GM21723 (cell line): ENCODE results near the gene SEL1L.
"Not testable (repeated sequence)": the region's sequence is repeated elsewhere in the genome, so short reads cannot be mapped to it uniquely, and the experiment has no call there.

Experiments used
- ATAC-seq: cut with Tn5 transposase; IDR thresholded peaks from one replicate; pipeline ENCODE4 v1.9.1; 2021; ENCODE audit warnings: mild to moderate bottlenecking, moderate library complexity; ENCODE audit not compliant: unreplicated experiment

Gene SEL1L

DNA sequence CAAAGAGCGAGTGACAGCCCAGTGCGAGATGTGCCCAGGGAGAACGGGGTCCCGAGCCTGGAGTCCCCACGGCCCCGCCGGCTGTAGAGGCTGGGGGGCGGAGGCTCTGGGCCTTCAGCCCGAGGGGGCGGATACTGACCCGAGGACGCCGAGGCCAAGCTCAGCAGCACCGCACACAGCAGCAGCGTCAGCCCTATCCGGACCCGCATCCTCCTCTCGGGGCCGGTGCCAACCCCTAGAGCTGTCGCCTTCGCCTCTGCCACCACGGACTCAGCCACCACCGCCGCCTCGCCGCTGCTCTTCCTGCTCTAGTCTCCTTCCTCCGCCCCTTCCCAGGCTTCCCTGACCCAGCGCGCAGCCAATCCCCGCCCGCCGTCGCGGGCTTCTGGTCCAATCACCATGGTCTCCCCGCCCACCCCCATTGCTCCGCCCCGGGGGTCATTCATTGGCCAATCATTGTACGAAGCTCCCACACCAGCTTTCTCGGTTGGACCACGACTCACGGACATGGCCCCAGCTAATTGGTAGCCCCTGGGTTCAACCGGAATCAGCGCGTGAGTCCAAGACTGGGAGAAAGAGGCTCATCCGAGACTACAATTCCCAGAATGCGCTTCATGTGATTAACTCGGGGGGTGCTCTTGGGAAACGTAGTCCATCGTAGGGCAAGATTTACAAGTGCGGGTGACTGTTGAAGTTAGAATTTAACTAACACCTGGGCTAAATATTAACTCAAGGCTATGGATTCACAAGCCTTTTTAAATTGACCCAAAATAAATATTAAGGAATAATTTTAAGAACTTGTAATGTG lies at the start of gene SEL1L:
Gene SEL1L (minus strand): TSS at position 318 of the 808 bp plus-strand sequence. CDS start 109 bp downstream, at position 209.
- ATAC-seq, result peak; percentile 97

GRCh38 chr14:81582420-81582819 lies 48.8 kb upstream of the SEL1L start:
- no peak for ATAC-seq

GRCh38 chr14:81579115-81579514 lies 45.5 kb upstream of the SEL1L start:
- no peak for ATAC-seq

DNA sequence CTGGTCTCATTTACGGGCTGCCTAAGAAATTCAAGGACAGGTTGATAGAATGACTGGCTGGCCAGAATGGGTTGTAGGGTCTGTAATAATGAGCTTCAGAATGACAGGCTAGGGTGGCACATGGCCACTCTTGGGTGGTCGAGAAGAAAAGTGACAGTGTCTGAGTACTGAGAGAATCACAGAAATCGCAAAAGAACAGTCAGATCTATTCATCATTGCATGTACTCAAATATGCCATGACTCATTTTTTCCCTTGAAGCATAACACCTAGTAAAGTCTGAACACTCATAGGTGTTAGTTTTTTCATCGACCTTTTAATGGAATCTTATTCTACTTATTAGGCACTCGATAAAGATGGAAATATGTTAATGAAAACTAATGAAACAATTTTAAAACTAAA lies 37.8 kb upstream of the SEL1L start:
- ATAC-seq, result no peak

- no peak for ATAC-seq
Observed at GRCh38 chr14:81567302-81567701, 33.6 kb upstream of the SEL1L start.

DNA sequence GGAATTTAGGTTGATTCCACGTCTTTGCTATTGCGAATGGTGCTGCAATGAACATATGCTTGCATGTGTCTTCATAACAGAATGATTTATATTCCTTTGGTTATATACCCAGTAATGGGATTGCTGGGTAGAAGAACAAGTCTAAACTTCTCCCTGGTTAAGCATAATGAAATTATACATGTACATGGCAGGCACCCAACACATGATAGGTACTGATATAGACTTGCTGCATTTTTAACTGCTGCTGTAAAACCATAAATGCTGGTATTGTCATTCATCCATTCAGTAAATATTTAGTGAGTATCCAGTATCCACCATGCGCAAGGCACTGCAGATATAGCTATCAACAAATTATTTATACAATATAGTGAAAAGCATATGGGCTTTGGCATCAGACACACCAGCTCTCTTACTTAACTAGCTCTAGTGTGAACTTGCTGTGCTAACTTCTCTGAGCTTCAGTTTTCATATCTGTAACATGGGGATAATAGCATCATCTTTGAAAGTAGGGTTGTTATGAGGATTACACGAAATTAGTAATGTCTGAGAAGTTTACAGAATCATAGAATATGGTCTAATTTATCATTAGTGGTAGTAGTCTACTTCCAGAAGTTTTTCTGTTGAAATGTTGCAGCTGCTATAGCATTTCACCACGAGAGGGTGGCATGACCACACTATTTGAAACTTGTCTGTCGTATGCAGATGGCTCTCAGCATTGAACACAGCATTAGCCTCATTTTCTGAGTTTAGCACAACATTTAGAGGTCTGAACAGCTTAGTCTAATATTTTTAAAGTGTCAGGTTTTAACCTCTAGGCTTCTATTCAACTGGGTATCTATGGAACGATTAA lies 32.0 kb upstream of the SEL1L start:
- peak; percentile 89 for ATAC-seq

- no peak for ATAC-seq
Observed at GRCh38 chr14:81562818-81563217, 29.2 kb upstream of the SEL1L start.

DNA sequence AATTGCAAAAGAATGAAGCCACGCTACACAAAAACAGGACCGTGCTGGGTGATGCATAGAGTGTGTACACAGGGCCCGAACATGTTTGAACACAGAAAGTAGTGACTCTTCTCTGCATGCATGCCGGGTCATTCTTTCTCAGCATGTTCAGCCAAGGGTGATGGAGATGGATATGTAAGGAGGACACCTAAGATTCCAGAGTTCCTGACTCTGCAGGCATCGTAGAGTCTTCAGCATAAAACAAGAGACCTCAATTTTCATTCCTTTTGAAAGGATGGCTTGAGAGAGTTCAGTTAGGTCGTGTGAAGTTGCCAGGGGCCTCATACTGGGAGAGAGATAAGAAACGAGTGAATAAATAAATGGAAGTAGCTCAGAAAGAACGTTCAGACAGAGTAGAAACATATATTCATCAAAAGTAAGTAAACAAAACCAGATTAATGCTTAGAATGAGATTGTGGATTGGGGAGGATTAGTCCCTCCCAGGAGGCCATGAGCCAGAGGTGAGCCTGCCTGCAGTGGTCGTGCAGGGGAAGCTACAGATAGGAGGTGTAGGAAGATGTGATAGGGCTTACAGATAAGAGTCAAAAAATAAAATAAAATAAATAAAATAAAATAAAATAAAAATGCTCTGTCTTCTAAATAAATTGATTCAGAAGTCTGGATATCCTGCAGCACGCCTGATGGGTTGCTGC lies 27.6 kb upstream of the SEL1L start:
- ATAC-seq, result no peak

DNA sequence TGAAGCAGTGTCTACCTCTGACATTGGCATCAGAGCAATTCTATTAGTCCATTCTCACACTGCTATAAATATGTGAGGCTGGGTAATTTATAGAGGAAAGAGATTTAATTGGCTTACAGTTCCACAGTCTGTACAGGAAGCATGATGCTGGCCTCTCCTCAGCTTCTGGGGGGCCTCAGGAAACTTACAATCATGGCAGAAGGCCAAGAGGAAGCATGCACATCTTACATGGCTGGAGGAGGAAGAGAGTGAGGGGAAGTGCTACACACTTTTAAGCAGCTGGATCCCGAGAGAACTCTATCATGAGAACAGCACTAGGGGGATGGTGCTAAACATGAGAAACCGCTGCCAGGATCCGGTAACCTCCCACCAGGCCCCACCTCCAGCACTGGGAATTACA lies 25.7 kb upstream of the SEL1L start:
- no peak for ATAC-seq

DNA sequence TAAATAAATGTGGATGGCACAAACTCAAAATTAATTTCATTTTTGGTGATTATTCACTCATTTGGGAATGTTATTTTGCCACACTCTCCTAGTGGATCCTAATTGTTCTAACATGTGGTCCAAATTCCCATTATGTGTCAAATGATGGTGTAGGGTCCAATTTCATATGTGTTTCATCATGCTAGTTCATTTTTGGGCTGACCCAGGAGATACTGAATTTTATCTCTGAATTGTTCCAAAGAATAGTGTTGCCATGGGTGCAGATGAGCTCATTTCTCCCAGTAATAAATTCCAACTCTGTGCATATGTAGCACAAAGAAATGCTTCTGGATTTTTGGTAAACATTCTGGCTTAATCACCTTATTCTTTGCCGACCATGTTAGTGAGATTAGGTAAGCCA lies 23.5 kb upstream of the SEL1L start:
- ATAC-seq, result no peak

DNA sequence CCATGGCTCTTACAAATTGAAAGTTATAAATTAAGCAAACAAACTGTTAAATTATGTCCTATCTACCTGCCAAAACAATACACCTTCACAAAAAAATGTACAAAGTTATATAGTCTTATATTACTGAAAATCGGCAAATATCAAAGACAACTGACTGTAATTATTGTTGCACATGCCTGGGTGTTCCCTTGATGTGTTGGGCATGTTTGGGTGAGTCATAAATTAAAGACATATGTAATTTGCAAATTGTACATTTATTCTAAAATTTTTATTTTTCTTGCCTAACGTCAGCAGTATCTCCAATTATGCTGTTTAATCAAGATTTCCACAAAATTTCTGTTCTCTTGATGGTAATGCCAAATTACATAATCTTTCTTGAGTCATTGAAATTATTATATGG lies 22.0 kb upstream of the SEL1L start:
- ATAC-seq, result no peak

GRCh38 chr14:81555051-81555450 lies 21.4 kb upstream of the SEL1L start:
- no peak for ATAC-seq

DNA sequence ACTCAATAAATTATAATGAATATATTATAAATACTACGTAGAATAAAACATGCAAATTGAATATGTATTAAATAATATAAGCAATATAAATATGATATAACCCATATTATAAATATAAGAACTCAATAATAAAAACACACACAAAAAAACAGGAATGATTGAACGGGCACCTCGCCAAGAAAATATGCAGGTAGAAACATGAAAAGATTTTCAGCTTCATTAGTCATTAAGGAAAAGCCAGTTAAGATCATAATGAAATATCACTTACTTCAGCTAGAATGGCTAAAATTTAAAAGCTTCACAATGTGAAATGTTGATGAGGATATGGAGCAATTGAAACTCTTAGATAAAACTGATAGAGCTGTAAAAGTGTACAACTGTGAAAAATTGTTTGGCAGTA lies 17.8 kb upstream of the SEL1L start:
- ATAC-seq, result no peak

- peak; percentile 90 for ATAC-seq
Observed at GRCh38 chr14:81550001-81550637, 16.5 kb upstream of the SEL1L start.

DNA sequence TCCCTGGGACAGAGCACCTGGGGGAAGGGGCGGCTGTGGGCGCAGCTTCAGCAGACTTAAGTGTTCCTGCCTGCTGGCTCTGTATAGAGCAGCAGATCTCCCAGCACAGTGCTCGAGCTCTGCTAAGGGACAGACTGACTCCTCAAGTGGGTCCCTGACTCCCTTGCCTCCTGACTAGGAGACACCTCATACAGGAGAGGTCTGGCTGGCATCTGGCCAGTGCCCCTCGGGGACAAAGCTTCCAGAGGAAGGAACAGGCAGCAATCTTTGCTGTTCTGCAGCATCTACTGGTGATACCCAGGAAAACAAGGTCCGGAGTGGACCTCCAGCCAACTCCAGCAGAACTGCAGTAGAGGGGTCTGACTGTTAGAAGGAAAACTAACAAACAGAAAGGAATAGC lies 7.6 kb upstream of the SEL1L start:
- not testable (repeated sequence) for ATAC-seq

DNA sequence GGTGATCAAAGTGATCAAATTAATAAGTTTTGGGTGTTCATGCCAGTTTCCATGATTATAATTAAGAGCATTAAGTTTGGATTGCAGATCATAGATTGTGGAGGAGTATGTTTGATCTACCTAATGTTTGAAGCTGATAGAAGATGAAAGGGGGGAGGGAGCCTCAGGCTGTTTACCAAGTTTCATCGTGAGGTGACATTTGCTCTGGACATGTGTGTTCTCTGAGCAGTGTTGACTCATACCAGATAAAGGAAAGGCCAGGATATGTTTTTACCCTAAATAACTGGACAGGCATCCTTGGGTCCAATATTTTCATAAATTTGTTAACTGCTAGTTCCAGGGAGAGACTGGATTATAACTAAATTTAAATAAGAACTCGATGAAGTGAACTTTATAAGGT lies 3.5 kb upstream of the SEL1L start:
- no peak for ATAC-seq

DNA sequence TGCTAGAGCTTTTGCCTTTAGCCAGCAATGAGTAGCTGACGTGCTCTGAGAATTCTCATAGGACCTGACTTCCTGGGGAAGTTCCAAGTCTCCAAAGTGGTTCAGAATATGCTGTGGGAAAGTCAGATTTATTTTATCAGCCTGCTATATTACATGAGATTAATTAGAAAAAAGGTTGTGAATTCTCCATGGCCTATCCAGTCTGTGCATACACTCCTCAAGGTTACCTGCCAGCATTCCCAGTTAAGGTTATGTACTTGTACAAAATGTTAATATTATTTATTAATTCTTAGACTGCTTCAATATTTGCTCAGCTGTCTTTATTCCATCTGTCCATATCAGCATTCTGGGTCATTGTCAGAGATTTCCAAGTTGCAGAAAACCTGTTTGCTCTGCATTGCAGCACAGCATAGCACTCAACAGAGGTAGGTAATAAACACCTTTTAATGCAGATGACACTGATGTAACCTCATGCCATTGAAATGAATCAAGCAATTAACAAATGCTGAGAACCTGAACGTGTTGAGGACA lies 2.7 kb upstream of the SEL1L start:
- no peak for ATAC-seq

GRCh38 chr14:81535396-81536164 lies 1.9 kb upstream of the SEL1L start:
- peak; percentile 18 for ATAC-seq

DNA sequence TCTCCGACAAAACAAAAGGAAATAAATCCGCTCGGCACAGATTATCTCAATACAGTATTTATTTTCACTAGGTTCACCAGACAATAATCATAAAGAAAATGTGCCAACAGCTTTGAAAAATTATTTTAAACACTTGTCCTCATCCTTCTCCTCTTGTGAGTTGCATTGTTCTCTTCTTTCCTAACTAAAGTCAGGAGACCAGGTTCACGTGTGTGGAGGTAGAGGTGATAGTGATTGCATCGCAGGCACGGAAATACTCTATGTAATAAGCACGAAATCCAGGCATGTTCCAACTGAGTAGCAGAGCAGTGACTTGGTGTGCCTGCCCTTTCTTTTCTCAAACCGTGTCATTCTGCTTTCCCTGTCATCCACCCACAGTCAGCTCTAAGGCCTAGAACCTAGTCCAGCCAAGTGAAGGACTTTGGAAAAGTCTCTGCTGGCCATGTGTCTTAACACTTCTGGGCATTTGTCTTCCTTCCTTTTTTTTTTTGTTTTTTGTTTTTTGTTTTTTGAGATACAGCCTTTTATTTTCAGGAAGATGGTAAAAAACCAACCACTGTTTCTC lies 939 bp upstream of the SEL1L start:
- ATAC-seq, result no peak

DNA sequence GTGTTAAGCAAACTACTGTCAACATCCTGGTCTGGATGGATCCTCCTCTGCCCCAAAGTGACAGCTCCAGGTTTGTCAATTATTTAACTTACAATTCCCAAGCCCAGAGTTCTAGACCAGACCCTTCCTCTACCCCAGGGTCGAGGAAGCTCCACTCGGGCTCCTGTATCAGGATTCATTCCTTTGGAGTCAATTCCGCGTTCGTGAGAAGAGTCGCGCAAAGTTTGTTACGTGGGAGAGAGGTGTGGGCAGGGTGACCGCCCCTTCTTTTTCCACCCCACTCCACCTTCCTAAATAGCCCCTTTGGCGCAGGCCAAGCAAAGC lies 479 bp downstream of the SEL1L start:
- ATAC-seq, result no peak
